HG03457 (cell line): ENCODE measurements around the gene RAB11FIP2.

Experiments
- ATAC-seq: cut with Tn5 transposase; IDR thresholded peaks from one replicate; pipeline ENCODE4 v1.9.1; 2021; ENCODE audit warnings: moderate number of reproducible peaks; ENCODE audit not compliant: unreplicated experiment

RAB11FIP2 gene

DNA sequence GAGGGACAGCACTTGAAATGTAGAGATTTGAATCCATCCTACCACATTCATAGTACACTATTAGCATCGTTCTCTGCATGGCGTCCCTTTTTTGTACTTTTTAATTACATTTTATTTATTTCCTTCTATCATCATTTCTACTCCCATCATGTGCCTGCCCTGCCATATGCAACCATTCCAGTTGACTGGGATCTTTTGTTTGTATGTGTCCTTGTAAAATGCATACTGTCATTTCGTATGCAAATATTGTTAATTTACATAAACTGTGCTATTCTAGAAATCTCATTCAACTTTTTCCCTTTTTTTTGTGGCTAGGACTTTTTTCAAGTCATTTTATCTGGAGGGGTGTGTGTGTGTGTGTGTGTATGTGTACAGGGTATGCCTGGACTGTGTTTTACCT is 57.9 kb downstream of the RAB11FIP2 start:
- no peak for ATAC-seq

- no peak for ATAC-seq
Observed at GRCh38 chr10:117987244-117987909, 59.4 kb downstream of the RAB11FIP2 start.

DNA sequence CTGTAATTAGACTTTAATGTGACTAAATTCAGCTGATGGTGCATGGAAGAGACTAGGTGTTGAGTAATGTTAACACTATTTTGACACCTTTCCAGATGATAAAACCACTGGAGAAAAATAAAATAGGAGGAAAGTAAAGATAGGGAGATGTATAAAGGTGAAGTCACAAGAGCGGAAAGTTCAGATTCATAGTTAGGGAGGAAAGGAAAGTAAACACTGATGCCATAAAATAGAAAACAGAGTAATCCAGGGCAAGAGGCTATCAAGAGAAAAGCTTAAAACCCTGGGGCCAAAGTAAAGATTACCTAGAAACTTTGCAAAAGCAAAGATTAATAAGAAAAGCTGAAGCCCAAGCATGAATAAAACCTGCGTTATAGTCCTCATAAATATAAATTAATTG is 62.8 kb downstream of the RAB11FIP2 start:
- no peak for ATAC-seq

DNA sequence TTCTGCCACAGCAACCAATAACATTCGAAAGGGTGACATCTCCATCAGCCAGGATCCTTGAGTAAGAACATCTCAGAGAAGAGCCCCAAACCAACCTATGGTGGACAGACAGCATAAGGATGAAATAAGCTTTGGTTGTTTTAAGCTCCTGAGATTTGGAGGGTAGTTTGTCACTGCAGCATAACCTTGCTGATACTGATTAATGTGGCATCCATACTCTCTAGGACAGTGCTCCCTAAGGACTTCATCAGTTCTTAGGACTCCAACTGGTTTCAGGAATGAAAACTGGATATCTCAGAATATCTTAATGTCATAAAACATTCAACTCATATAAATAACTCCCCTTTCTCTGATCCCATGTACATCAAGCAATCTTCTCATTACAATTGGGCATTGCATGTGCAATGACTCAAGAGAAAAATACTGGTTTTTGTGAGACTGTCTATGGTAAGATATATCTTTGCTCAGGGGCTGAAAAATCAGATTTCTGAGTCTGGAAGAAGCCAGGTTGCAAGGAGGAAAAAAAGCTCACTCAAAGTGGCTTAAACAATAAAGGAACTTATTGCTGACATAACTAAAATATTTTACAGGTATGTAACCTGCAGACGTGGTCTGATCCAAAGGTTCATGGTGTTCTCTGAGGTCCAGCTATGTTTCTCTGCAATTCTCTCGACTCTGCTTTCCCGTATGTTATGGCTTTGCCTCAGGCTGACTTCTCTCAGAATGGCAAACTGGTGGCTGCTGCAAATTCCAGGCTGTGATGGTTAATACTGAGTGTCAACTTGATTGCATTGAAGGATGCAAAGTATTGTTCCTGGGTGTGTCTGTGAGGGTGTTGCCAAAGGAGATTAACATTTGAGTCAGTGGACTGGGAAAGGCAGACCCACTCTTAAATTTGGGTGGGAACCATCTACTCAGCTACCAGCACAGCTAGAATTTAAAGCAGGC is 65.7 kb downstream of the RAB11FIP2 start:
- no peak for ATAC-seq

GRCh38 chr10:117980216-117980615 is 66.5 kb downstream of the RAB11FIP2 start:
- no peak for ATAC-seq

DNA sequence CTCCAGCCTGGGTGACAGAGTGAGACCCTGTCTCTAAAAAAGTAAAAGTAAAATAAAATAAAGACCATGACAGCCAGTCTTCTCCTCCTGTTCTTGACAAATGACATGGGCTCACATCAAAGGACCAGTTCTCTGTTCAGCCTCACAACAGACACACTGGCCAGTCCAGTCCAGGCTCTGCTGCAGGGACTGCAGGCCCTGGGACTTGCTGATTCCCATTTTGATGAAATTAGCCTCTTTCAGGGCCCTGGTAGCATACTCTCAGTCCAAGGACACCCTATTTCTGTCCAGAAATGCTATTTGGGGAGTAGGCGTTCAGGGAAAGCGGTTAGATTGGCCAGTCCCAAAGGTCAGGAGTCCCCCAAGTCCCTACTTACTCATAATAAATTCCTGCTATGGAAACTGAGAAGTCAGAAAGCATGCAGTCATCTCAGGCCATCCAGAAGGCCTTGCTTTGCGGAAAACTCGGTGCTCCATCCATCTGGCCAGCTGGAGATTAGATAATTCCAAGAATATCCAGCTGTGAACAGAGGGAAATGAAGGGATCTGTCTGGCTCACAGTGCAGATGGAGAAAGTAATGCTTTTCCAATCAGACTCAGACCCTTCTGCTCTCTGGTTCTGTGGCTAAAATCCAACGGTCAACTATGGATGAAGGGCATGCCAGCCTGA is 74.4 kb downstream of the RAB11FIP2 start:
- ATAC-seq: no peak

DNA sequence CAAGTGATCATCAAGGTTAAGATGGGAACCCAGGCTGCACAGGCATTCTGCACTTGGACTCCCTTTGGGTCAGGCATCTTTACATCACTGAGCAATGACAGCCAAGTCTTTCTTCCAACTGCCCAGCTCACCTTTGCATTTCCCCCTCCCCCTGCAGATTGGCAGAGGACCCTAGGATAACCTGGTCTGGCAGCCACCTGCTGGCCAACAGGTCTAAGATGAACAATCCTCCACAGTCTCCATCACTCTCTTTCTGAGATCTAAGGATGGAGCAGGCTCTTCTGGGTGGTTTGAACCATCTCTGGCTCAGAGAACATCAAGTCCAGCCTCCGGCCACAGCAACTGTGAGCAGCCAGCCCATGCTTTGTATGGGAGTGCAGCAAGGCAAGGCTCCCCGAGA is 75.8 kb downstream of the RAB11FIP2 start:
- ATAC-seq: no peak

DNA sequence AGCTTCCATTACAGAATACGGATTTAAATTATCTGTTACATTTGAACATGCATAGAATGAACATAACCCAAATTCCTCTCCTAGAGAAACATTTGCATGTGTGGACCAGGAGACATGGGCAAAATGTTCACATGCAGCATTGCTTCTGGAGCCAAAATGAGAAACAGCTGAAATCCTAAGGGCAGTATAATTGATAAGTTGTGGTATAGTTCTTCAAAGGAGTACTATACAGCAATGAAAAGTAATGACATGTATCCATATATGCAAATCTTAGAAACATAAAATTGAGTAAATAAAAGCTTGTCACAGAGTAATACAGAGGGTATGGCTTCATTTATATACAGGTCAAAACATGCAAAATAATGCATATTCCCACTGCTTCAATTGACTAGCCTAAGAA is 77.1 kb downstream of the RAB11FIP2 start:
- no peak for ATAC-seq

DNA sequence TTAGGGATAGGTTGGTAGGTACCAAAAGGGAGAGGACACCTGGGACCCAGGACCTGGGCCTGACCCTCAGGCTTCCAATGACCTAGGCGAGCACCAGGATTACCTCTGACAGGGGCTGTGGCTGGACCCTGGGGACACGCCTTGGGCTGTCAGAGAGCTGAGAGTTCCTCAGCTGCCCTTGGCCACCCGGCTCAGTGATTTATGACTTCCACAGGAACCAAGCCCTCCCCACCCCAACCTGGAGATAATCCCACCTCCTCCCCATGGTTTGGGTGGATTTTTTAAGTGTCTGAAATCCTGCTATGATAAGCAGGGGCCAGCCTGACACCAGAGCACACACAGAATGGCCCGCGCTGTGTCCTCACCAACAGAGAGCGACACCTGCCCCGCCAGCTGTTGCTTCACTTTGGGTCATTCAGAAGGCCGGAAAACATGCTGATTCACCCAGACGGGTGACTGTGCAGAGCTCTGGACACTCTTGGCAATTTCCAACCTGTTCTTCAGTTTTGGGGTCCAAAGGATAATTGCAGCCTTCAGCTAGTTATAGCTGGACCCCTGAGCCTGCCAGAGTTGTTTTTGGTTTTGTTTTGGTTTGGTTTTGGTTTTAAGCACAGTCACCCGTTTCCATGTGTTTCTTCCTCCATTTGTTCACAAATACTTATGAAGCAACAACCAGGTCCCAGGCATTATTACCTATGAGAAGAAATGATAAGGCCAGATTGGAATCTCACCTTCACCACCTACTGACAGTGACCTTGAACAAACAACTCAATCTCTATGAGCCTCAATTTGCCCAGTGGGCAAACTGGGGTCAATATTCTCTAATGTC is 78.2 kb downstream of the RAB11FIP2 start:
- ATAC-seq: no peak

DNA sequence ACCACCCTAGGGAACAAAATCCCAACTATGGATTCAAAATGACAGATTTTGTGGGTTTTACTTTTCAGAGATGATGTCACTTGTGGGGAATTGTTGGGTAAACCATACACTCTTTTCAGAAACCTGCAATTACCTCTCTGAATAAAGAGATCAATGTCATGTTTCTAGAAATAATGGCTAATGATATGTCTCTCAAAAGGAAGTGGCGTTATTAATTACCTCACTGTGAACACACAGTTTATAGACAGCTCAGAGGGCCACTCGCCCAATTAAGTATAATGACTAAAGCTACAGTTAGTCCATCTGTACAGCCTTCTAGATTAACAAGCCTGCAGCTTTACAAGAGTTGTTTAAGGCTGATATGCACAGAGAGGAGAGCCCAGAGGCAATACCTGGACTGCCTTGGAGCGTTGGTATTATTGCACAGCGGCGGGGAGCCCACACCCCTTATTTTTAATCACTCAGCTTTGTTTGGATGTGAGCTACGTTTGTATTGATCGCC is 79.5 kb downstream of the RAB11FIP2 start:
- ATAC-seq: no peak

- ATAC-seq: no peak
Observed at GRCh38 chr10:117965984-117966383, 80.8 kb downstream of the RAB11FIP2 start.

GRCh38 chr10:117964536-117964935 is 82.2 kb downstream of the RAB11FIP2 start:
- no peak for ATAC-seq

- ATAC-seq: no peak
Observed at GRCh38 chr10:117960345-117960935, 86.3 kb downstream of the RAB11FIP2 start.

- no peak for ATAC-seq
Observed at GRCh38 chr10:117956972-117957371, 89.8 kb downstream of the RAB11FIP2 start.

- ATAC-seq: no peak
Observed at GRCh38 chr10:117955176-117955575, 91.6 kb downstream of the RAB11FIP2 start.
